Measurements from ENCODE around the gene TMEM30B. TPM values are rescaled to one million over a fixed set of nuclear protein-coding genes. Genes with fewer than 3 reads are reported as not detected.

The TMEM30B gene
- total RNA-seq, 1 donor from 2014 or later, result 21.5 TPM

DNA sequence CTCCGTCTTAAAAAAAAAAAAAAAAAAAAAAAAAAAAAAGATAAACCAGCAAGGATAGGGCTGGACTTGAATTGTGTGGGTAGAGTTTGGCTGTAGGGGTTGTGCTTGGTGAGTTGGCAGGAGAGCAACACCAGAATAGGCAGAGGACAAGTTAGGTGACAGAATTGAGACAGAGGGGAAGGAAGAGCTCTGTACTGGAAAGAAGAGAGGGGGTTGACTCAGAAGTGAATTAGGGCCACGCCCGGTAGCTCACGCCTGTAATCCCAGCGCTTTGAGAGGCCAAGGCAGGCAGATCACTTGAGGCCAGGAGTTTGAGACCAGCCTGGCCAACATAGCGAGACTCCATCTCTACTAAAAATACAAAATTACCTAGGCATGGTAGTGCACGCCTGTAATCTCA lies 6.1 kb upstream of the TMEM30B start:
- intact Hi-C loops (cut with DNase I), result loop anchor here (10.0 kb wide), 3 partner anchors 298 to 1802 kb away; partner anchors contain the start of genes JKAMP and L3HYPDH

GRCh38 chr14:61285364-61285763 lies 4.2 kb upstream of the TMEM30B start:
- Histone ChIP-seq H3K4me1 (peaks cover 0 to 2% of the 10 kb centered on the region in 2 donors), H3K9me3 (peaks cover 17 to 21% of the 10 kb centered on the region in 2 donors), H3K4me3 (no peak overlapping the region), H3K27ac (no peak overlapping the region), H3K27me3 (no peaks in the 10 kb centered on the region), H3K36me3 (no peaks in the 10 kb centered on the region)
- intact Hi-C loops (cut with DNase I), result loop anchor here (10.0 kb wide), 3 partner anchors 299 to 1801 kb away; partner anchors contain the start of genes JKAMP and L3HYPDH
- TF ChIP-seq, protein P1, sequence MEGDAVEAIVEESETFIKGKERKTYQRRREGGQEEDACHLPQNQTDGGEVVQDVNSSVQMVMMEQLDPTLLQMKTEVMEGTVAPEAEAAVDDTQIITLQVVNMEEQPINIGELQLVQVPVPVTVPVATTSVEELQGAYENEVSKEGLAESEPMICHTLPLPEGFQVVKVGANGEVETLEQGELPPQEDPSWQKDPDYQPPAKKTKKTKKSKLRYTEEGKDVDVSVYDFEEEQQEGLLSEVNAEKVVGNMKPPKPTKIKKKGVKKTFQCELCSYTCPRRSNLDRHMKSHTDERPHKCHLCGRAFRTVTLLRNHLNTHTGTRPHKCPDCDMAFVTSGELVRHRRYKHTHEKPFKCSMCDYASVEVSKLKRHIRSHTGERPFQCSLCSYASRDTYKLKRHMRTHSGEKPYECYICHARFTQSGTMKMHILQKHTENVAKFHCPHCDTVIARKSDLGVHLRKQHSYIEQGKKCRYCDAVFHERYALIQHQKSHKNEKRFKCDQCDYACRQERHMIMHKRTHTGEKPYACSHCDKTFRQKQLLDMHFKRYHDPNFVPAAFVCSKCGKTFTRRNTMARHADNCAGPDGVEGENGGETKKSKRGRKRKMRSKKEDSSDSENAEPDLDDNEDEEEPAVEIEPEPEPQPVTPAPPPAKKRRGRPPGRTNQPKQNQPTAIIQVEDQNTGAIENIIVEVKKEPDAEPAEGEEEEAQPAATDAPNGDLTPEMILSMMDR (IDR thresholded peaks at IDR 0.05), result no peak
- no peak for DNase-seq (ENCODE audit: low spot score in 2 of 2)

More for the DNA sequence above, 6.1 kb upstream of the TMEM30B start:
- DNase-seq (ENCODE audit: low spot score in 2 of 2), result no peak
- no peak overlapping the region for H3K27ac ChIP-seq
- H3K27me3 ChIP-seq, result no peaks in the 10 kb centered on the region
- H3K9me3 ChIP-seq, result peaks cover 14 to 18% of the 10 kb centered on the region in 2 donors
- H3K4me3 ChIP-seq, result no peak overlapping the region
- H3K4me1 ChIP-seq, result no peaks in the 10 kb centered on the region
- TF ChIP-seq, protein P1 (IDR thresholded peaks at IDR 0.05), result no peak
- H3K36me3 ChIP-seq, result no peaks in the 10 kb centered on the region

DNA sequence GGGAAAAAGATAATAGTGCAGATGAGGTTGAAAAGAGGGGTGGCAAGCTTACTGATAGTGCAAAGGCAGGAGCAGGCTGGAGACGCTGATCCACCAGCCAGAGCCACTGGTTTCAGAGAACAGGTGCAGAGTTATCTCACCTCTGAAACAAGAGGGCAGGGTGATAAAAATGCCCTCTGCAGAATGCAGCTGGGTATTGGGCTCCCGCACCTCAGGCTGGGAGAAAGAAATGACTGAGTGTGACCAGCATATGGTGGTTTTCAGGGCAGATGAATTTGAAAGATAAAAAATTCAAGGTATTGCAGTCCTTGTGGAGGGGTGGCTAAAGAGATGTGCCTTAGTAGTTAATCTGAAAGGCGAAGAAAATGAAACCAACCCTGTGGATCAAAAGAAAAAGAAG lies 2.9 kb upstream of the TMEM30B start:
- H3K27me3 ChIP-seq, result no peaks in the 10 kb centered on the region
- peaks cover 17 to 31% of the 10 kb centered on the region in 2 donors for H3K9me3 ChIP-seq
- intact Hi-C loops (cut with DNase I), result loop anchor here (5.0 to 10.0 kb wide), 6 partner anchors 137 to 1799 kb away; partner anchors contain the start of genes HIF1A, JKAMP, L3HYPDH and SLC38A6
- DNase-seq (ENCODE audit: low spot score in 2 of 2), result no peak
- H3K4me1 ChIP-seq, result peaks cover 0 to 9% of the 10 kb centered on the region in 2 donors
- H3K36me3 ChIP-seq, result no peaks in the 10 kb centered on the region
- H3K27ac ChIP-seq, result no peak overlapping the region
- TF ChIP-seq, protein P1 (IDR thresholded peaks at IDR 0.05), result no peak
- H3K4me3 ChIP-seq, result no peak overlapping the region

DNA sequence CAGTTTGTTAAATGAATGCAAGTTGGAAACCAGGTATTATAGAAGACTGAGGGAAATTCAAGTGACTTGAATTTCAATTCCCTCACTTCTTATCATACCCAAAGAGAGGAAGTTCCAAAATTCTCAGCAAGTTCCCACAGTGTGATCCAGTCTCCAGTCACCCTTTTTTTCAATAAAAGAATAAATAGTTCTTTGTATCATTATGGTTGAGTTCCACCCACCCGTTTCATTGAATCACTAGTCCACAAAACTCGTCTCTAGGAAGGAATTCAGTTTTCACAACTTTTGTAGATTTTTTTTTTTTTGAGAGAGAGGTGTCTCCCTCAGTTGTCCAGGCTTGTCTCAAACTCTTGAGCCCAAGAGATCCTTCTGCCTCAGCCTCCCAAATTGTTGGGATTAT lies 1.6 kb upstream of the TMEM30B start:
- intact Hi-C loops (cut with DNase I), result loop anchor here (1.0 to 10.0 kb wide), 7 partner anchors 13 to 1798 kb away; partner anchors contain the start of genes HIF1A, JKAMP, L3HYPDH and SLC38A6
- Histone ChIP-seq H3K9me3 (peaks cover 17 to 31% of the 10 kb centered on the region in 2 donors), H3K27ac (peak overlapping the region in 1 of 2 donors; percentile 94), H3K27me3 (no peaks in the 10 kb centered on the region), H3K4me1 (peaks cover 0 to 9% of the 10 kb centered on the region in 2 donors), H3K36me3 (no peaks in the 10 kb centered on the region), H3K4me3 (no peak overlapping the region)
- TF ChIP-seq, protein P1 (IDR thresholded peaks at IDR 0.05), result no peak
- DNase-seq (ENCODE audit: low spot score in 2 of 2), result no peak

DNA sequence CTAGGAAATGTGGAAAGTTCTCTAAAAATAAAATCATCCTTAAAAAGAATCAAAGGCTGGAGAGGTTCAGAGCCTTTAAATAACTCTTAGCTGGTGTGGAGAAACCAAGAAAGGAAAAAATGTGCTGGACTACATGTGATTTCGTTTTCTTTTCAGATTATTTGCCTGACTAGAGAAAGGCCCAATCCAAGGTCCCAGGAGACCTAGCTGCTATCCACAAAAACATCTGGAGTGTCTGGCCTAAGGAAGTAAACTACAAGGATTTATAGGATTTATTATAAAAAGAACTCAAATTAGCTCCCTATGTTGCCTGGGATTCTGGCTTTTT lies 774 bp upstream of the TMEM30B start:
- Histone ChIP-seq H3K27me3 (no peaks in the 10 kb centered on the region), H3K27ac (peak overlapping the region; percentile 94 to 96), H3K9me3 (peaks cover 17 to 31% of the 10 kb centered on the region in 2 donors), H3K4me1 (peaks cover 0 to 9% of the 10 kb centered on the region in 2 donors), H3K36me3 (no peaks in the 10 kb centered on the region), H3K4me3 (peak overlapping the region in 1 of 2 donors; percentile 66)
- intact Hi-C loops (cut with DNase I), result loop anchor here (1.0 to 10.0 kb wide), 7 partner anchors 13 to 1797 kb away; partner anchors contain the start of genes HIF1A, JKAMP, L3HYPDH and SLC38A6
- TF ChIP-seq, protein P1 (IDR thresholded peaks at IDR 0.05), result no peak
- no peak for DNase-seq (ENCODE audit: low spot score in 2 of 2)

All from ascending aorta (tissue), 2 donors.